ENCODE measurements around the gene SPG7. TPM values are rescaled to one million over a fixed set of nuclear protein-coding genes. Genes with fewer than 3 reads are reported as not detected.

Gene SPG7
- polyA plus RNA-seq, 1 experiment, result 50.1 TPM

- H3K9me3 ChIP-seq (ENCODE audit: control insufficient read depth, insufficient read depth, low read length), result no peaks in the 10 kb centered on the region; the same call in 1 of the 2 replicates
- no peak overlapping the region for H3K27ac ChIP-seq (ENCODE audit: low read depth, low read length)
- H3K4me3 ChIP-seq (ENCODE audit: low read depth, low read length), result no peak overlapping the region
- CTCF ChIA-PET, result no interaction called here
- POLR2A ChIA-PET, result no interaction called here
- no peak for TF ChIP-seq CTCF (IDR thresholded peaks at IDR 0.05; ENCODE audit: low read depth, low read length)
- no peaks in the 10 kb centered on the region for H3K27me3 ChIP-seq (ENCODE audit: control insufficient read depth, insufficient read depth, low read length)
- DNase-seq (ENCODE audit: low read depth, low spot score), result no peak
Measured at GRCh38 chr16:89498839-89499238, 9.4 kb upstream of the SPG7 start.

- no peak overlapping the region for H3K4me3 ChIP-seq (ENCODE audit: low read depth, low read length)
- H3K27me3 ChIP-seq (ENCODE audit: control insufficient read depth, insufficient read depth, low read length), result no peaks in the 10 kb centered on the region
- no peak for TF ChIP-seq CTCF (IDR thresholded peaks at IDR 0.05; ENCODE audit: low read depth, low read length)
- ChIA-PET CTCF (no interaction called here), POLR2A (no interaction called here)
- no peak for DNase-seq (ENCODE audit: low read depth, low spot score)
- no peaks in the 10 kb centered on the region; the same call in 1 of the 2 replicates for H3K9me3 ChIP-seq (ENCODE audit: control insufficient read depth, insufficient read depth, low read length)
- no peak overlapping the region for H3K27ac ChIP-seq (ENCODE audit: low read depth, low read length)
Measured at GRCh38 chr16:89499767-89500166, 8.4 kb upstream of the SPG7 start.

- H3K27ac ChIP-seq (ENCODE audit: low read depth, low read length), result no peak overlapping the region
- H3K4me3 ChIP-seq (ENCODE audit: low read depth, low read length), result no peak overlapping the region
- H3K9me3 ChIP-seq (ENCODE audit: control insufficient read depth, insufficient read depth, low read length), result no peaks in the 10 kb centered on the region; the same call in 1 of the 2 replicates
- no peak for DNase-seq (ENCODE audit: low read depth, low spot score)
- no peak for TF ChIP-seq CTCF (IDR thresholded peaks at IDR 0.05; ENCODE audit: low read depth, low read length)
- H3K27me3 ChIP-seq (ENCODE audit: control insufficient read depth, insufficient read depth, low read length), result no peaks in the 10 kb centered on the region
- POLR2A ChIA-PET, result no interaction called here
- CTCF ChIA-PET, result no interaction called here
Measured at GRCh38 chr16:89502081-89502843, 5.9 kb upstream of the SPG7 start.

- Histone ChIP-seq H3K9me3 (ENCODE audit: control insufficient read depth, insufficient read depth, low read length) (no peaks in the 10 kb centered on the region; the same call in 1 of the 2 replicates), H3K4me3 (ENCODE audit: low read depth, low read length) (no peak overlapping the region), H3K27ac (ENCODE audit: low read depth, low read length) (no peak overlapping the region), H3K27me3 (ENCODE audit: control insufficient read depth, insufficient read depth, low read length) (no peaks in the 10 kb centered on the region)
- ChIA-PET CTCF (interaction anchor here (1.0 kb wide), 1 partner anchor 215 kb away, joined by 4 read pairs; no protein-coding TSS in a partner anchor), POLR2A (interaction anchor here (0.6 to 1.1 kb wide), 3 partner anchors 9 to 201 kb away, joined by 3 read pairs; no protein-coding TSS in a partner anchor)
- no peak for TF ChIP-seq CTCF (IDR thresholded peaks at IDR 0.05; ENCODE audit: low read depth, low read length)
- no peak for DNase-seq (ENCODE audit: low read depth, low spot score)
Measured at GRCh38 chr16:89504091-89504490, 4.1 kb upstream of the SPG7 start.
